ENCODE data around the gene DENND1A.
"Not testable (repeated sequence)": the region's sequence is repeated elsewhere in the genome, so short reads cannot be mapped to it uniquely, and the experiment has no call there.

- TF ChIP-seq, protein P1, sequence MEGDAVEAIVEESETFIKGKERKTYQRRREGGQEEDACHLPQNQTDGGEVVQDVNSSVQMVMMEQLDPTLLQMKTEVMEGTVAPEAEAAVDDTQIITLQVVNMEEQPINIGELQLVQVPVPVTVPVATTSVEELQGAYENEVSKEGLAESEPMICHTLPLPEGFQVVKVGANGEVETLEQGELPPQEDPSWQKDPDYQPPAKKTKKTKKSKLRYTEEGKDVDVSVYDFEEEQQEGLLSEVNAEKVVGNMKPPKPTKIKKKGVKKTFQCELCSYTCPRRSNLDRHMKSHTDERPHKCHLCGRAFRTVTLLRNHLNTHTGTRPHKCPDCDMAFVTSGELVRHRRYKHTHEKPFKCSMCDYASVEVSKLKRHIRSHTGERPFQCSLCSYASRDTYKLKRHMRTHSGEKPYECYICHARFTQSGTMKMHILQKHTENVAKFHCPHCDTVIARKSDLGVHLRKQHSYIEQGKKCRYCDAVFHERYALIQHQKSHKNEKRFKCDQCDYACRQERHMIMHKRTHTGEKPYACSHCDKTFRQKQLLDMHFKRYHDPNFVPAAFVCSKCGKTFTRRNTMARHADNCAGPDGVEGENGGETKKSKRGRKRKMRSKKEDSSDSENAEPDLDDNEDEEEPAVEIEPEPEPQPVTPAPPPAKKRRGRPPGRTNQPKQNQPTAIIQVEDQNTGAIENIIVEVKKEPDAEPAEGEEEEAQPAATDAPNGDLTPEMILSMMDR (IDR thresholded peaks at IDR 0.05): not testable (repeated sequence)
- not testable (repeated sequence) for TF ChIP-seq POLR2AphosphoS5 (IDR thresholded peaks at IDR 0.05)
Observed at GRCh38 chr9:123428450-123428849, 501.5 kb downstream of the DENND1A start.
